ENCODE data around the gene KRT34.
"Not testable (repeated sequence)": the region's sequence is repeated elsewhere in the genome, so short reads cannot be mapped to it uniquely, and the experiment has no call there.

GRCh38 chr17:41350381-41350878 is 31.7 kb downstream of the KRT34 start, which contains the start of gene KRT33A:
- TF ChIP-seq CTCF (conservative IDR thresholded peaks at IDR 0.05; ENCODE audit: low read length); EZH2phosphoT487 (IDR thresholded peaks at IDR 0.05; ENCODE audit: borderline replicate concordance, low read depth, low read length): not testable (repeated sequence)

Data from OCI-LY7 (cell line).